ENCODE data around the gene ZBTB44.

ZBTB44 gene

DNA sequence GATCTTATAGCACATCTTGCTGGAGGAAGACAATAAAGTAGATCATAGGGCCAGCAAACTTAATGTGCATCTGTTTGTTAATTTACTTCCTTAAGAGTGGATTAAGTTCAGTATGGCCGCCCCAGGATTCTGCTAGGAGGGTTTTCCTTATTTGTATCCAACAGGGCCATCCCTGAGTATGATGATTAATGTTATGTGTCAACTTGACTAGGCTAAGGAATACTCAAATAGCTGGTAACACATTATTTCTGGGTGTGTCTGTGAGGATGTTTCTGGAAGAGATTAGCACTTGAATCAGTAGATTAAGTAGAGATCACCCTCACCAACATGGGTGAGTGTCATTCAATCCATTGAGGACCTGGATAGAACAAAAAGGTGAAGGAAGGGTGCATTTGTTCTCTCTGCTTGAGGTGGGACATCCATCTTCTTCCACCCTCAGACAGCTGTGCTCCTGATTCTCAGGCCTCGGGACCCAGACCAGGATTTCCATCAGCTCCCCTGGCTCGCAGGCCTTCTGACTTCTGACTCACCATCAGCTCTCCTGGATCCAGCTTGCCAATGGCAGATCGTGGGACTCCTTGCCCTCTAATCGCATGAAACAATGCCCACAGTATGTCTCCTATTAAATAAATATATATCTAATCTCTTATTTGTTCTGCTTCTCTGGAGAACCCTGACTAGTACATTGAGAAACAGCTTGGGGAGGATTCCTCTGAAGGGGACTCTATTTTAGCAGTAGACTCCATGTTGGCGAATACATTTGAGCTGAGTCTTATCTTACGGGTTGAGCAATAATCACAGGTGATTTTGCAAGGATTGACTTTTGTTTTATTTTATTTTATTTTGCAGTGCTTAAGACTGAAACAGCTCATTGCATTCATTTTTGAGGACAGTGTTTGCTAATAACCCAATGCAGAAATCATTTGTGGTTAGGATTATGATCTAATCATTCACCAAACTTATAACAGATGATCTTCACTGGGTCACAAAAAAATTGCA lies 9.0 kb upstream of the ZBTB44 start:
- no peak overlapping the region for H3K27ac Mint-ChIP-seq
- no peak overlapping the region for H3K4me3 Mint-ChIP-seq
- H3K27me3 Mint-ChIP-seq: no peaks in the 10 kb centered on the region
- DNase-seq (no peak), ATAC-seq (replicated peaks) (no peak)
- H3K36me3 Mint-ChIP-seq: peaks cover 8 to 9% of the 10 kb centered on the region in 2 donors
- H3K4me1 Mint-ChIP-seq: no peaks in the 10 kb centered on the region
- peaks cover 9 to 11% of the 10 kb centered on the region in 2 donors for H3K9me3 Mint-ChIP-seq

DNA sequence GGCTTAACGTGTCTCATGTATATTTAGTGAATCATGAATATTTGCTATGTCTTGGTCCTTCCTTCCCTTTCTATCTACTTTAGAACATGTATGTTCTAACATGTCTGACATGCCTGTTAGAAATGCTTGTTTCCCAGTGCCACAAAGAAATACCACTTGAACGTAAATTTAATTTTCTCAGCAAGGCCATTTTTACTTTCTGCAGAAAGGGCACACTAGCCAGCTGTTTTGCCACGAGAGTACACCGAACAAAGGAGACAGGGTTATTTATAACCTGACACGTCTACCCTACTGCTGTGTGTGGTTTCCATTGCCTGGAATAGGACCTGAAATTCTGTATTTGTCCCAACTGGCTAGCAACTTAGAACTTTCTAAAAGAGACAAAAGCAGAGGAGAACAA lies 7.4 kb upstream of the ZBTB44 start:
- DNase-seq (no peak), ATAC-seq (replicated peaks) (no peak)
- H3K4me1 Mint-ChIP-seq: no peaks in the 10 kb centered on the region

DNA sequence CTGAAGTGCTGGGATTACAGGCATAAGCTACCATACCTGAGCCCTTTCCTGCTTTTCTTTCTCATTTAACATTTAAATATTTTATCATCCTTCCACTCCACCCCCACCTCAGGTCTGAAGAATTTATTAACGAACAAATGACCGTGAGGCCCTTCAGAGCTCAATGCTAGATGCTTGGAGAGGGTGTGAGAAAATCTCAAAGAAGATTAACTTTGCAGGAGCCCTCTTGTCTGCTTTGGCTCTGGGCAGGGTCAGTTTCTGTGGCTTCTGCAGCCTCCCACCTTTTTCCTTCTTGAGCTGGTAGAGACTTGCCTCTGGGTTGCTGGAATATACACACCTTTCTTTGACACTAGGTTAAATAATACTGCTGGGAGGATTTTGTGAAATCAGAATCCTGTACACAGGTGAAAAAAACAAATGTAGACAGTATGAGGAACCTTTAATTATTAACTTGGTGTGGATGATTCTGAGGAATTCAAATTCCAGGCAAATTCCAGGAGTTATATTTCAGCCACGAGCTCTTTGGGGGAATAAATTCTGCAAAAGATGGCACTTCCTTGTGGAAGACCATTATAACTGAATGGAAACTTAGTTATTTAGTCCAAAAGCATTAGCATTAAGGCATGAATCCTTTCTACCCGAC lies 3.4 kb upstream of the ZBTB44 start:
- no peaks in the 10 kb centered on the region for H3K36me3 Mint-ChIP-seq
- DNase-seq (no peak), ATAC-seq (replicated peaks) (no peak)
- H3K27ac Mint-ChIP-seq: no peak overlapping the region
- H3K27me3 Mint-ChIP-seq: no peaks in the 10 kb centered on the region
- peaks cover 6 to 12% of the 10 kb centered on the region in 2 donors for H3K4me1 Mint-ChIP-seq
- no peak overlapping the region for H3K4me3 Mint-ChIP-seq
- peaks cover 8 to 9% of the 10 kb centered on the region in 2 donors for H3K9me3 Mint-ChIP-seq

More for the DNA sequence above, 7.4 kb upstream of the ZBTB44 start:
- no peak overlapping the region for H3K27ac Mint-ChIP-seq
- no peaks in the 10 kb centered on the region for H3K36me3 Mint-ChIP-seq
- no peak overlapping the region for H3K4me3 Mint-ChIP-seq
- no peaks in the 10 kb centered on the region for H3K27me3 Mint-ChIP-seq
- H3K9me3 Mint-ChIP-seq: peaks cover 8 to 9% of the 10 kb centered on the region in 2 donors

DNA sequence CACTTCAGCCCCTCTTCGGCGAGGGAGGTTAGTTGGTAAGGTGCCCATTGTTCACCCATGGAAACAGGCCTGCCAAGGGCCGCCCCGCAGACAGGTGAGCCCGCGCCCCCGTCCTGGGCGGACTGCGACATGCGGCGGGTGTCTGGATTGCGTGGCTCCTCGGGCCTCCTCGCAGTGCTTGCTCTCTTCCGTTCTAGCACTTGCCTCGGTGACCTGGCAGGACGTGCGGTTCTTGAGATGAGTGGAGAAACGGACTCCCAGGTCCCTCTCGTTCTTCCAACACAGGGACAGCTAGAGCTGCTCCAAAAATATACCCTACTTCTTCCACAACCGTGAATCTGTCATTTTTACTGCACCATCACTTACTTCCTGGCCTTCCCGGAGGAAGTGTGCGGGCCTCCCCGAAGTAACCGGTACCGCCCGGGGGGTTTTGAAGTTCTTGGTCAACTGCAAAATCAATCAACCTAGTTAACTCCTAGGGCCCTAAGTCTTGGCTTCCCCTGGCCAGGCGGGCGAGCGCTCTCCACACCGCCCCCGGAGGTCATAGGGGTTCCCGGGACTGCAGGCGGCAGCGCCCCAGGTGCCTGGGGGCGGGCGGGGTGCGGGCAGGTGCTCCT lies 745 bp upstream of the ZBTB44 start:
- H3K4me3 Mint-ChIP-seq: peak overlapping the region; percentile 90 to 95
- peaks cover 12 to 31% of the 10 kb centered on the region in 2 donors for H3K4me1 Mint-ChIP-seq
- peak; percentile 29 to 45 for ATAC-seq (replicated peaks)
- no peaks in the 10 kb centered on the region for H3K27me3 Mint-ChIP-seq
- no peaks in the 10 kb centered on the region for H3K36me3 Mint-ChIP-seq
- H3K9me3 Mint-ChIP-seq: peaks cover 0 to 1% of the 10 kb centered on the region in 2 donors
- peak; percentile 35 for DNase-seq
- peak overlapping the region; percentile 97 for H3K27ac Mint-ChIP-seq

DNA sequence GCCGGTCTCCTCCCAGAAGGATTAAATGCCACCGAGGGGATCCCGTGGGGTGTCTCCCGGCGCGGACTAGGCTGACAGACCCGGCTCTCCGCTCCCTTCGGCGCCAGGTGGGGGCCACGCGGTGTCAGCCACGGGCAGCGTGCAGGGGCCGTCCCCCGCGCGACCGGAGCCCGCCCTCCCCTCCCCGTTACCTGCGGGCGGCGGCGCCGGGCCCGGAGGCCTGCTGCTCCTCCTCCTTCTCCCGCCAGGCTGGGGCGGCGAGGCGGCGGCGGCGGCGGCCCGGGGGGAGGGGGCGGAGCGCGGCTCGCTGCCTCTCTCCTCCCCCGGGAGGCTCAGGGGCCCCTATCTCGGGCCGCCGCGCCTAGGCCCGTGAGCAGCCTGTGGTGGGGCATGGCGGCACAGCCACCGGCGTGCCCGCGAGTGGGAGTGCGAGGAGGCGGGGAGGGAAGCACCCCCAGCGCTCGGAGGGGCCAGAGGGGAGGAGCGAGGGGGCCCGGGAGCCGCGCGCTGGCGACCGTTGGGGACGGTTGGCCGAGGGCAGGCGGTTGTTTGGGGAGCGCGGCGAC lies 450 bp downstream of the ZBTB44 start:
- Mint-ChIP-seq H3K4me1 (peaks cover 12 to 34% of the 10 kb centered on the region in 2 donors), H3K27ac (peak overlapping the region; percentile 97), H3K27me3 (no peaks in the 10 kb centered on the region), H3K9me3 (no peaks in the 10 kb centered on the region), H3K4me3 (peak overlapping the region; percentile 90 to 95), H3K36me3 (peaks cover 0 to 2% of the 10 kb centered on the region in 2 donors)
- DNase-seq (peak; percentile 51), ATAC-seq (replicated peaks) (peak; percentile 67 to 68)

DNA sequence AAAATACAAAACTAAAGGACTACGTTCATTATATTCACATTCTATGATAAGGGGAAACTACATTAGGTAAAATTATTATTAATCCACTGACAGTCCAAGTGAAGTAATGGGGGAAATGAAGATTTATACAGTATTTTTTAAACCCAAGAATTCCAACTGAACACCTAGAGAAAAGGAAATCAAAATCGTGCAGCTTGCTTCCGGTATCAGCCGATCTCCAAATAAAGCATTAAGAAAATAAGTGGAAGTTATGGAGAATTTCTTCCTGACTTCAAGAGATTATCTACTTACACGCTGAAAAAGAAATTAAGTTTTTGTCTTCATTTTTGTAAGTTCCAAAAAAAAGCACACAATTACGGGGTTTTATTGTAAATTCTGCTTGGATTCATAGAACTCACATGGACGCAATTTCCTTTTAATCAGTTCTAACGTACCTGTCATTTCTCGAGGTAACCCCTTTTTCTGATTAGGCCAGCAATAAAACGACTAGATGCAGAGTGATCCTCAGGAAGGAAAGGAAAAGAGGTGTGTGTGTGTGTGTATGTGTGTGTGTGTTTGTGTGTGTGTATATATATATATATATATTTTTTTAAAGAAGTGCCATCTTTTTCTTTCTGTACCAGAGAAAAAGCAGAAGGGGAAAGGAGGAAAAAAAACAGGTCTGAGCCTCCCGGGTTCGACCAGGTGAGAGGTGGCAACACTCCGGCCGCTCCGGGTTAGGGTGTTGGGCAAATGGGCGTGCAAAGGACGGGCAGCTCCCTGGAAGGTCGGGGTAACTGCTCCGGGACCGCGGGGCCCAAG lies 1.1 kb downstream of the ZBTB44 start:
- peaks cover 17 to 40% of the 10 kb centered on the region in 2 donors for H3K4me1 Mint-ChIP-seq
- H3K36me3 Mint-ChIP-seq: peaks cover 0 to 5% of the 10 kb centered on the region in 2 donors
- peak overlapping the region; percentile 94 for H3K27ac Mint-ChIP-seq
- peak overlapping the region; percentile 90 for H3K4me3 Mint-ChIP-seq
- no peak for ATAC-seq (replicated peaks)
- H3K9me3 Mint-ChIP-seq: no peaks in the 10 kb centered on the region
- no peak for DNase-seq
- H3K27me3 Mint-ChIP-seq: no peaks in the 10 kb centered on the region

DNA sequence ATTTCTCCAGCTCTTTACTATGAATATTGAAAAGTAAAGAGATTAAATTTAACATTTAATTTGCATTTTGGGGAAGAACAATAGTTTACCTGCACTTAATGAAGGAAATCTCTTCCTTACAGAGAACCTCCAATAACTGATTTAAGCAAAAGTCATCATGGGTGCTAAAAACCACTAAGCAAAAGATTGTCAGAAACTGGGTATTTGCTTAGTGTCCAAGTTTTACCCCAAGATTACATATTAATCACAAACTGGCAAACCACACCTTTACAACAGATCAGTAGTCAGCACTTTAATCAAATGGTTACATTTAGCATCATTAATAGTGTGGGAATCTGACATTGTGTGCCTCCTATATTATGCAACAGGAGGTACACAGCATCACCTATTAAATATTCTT lies 2.7 kb downstream of the ZBTB44 start:
- no peak overlapping the region for H3K4me3 Mint-ChIP-seq
- no peaks in the 10 kb centered on the region for H3K9me3 Mint-ChIP-seq
- DNase-seq (no peak), ATAC-seq (replicated peaks) (no peak)
- H3K27me3 Mint-ChIP-seq: no peaks in the 10 kb centered on the region
- no peak overlapping the region for H3K27ac Mint-ChIP-seq
- H3K4me1 Mint-ChIP-seq: peaks cover 18 to 41% of the 10 kb centered on the region in 2 donors
- peaks cover 2 to 10% of the 10 kb centered on the region in 2 donors for H3K36me3 Mint-ChIP-seq

DNA sequence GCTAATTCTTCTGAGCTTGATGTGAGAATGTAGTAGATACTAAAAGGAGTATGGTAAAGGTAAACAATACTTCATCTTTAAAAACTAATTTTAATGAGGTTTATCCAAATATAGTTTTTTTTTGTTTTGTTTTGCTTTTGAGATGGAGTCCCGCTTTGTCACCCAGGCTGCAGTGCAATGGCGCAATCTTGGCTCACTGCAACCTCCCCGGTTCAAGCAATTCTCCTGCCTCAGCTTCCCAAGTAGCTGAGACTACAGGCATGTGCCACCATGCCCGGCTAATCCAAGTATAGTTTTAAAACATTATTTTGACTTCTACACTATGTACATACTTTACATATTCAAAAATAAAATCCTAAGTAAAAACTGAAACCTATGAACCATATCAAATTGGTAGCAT lies 4.1 kb downstream of the ZBTB44 start:
- H3K27ac Mint-ChIP-seq: no peak overlapping the region
- H3K36me3 Mint-ChIP-seq: peaks cover 11 to 18% of the 10 kb centered on the region in 2 donors
- peaks cover 19 to 45% of the 10 kb centered on the region in 2 donors for H3K4me1 Mint-ChIP-seq
- no peak for ATAC-seq (replicated peaks)
- H3K27me3 Mint-ChIP-seq: no peaks in the 10 kb centered on the region
- no peak for DNase-seq
- no peak overlapping the region for H3K4me3 Mint-ChIP-seq
- H3K9me3 Mint-ChIP-seq: no peaks in the 10 kb centered on the region

DNA sequence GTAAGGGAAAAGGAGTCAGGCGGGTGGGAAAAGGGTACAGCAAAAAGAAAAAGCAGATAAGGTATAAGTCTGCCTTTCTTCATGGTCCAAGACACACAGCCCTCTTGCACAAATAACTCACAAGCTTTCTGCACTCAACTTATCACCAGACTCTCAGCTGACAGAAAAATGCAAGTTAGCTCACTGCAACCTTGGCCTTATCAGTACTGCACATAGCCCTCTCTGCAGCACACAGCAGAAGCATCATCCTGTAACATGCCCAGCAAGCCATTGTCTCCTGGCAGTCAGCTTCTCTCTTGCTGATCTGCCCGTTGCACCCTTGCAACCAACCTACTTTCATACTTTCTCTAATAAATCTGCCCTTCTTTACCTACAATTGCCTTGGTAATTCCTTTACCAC lies 5.8 kb downstream of the ZBTB44 start:
- no peak for DNase-seq
- H3K36me3 Mint-ChIP-seq: peaks cover 21 to 28% of the 10 kb centered on the region in 2 donors

DNA sequence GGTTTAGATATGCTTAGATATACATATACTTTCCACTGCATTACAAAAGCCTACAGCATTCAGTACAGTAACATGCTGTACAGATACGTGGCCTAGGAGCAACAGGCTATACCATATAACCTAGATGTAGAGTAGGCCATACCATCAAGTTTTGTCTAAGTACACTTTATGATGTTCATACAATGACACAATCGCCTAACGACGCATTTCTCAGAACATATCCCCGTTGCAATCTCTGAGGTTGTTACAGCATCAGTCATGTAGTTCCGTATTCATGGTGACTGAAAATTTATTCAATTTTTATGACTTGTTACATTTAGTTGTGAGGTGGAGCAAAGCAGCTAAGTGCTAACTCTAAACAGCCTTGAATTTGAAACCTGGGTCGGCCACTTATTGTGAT lies 6.7 kb downstream of the ZBTB44 start:
- H3K4me1 Mint-ChIP-seq: peaks cover 26 to 45% of the 10 kb centered on the region in 2 donors
- no peak overlapping the region for H3K27ac Mint-ChIP-seq
- peaks cover 21 to 28% of the 10 kb centered on the region in 2 donors for H3K36me3 Mint-ChIP-seq
- peaks cover 8 to 9% of the 10 kb centered on the region in 2 donors for H3K9me3 Mint-ChIP-seq
- DNase-seq (no peak), ATAC-seq (replicated peaks) (no peak)
- H3K4me3 Mint-ChIP-seq: no peak overlapping the region
- no peaks in the 10 kb centered on the region for H3K27me3 Mint-ChIP-seq

More for the DNA sequence above, 5.8 kb downstream of the ZBTB44 start:
- ATAC-seq (replicated peaks): no peak
- peaks cover 26 to 50% of the 10 kb centered on the region in 2 donors for H3K4me1 Mint-ChIP-seq
- peaks cover 8 to 9% of the 10 kb centered on the region in 2 donors for H3K9me3 Mint-ChIP-seq
- H3K4me3 Mint-ChIP-seq: no peak overlapping the region
- H3K27ac Mint-ChIP-seq: no peak overlapping the region
- H3K27me3 Mint-ChIP-seq: no peaks in the 10 kb centered on the region

DNA sequence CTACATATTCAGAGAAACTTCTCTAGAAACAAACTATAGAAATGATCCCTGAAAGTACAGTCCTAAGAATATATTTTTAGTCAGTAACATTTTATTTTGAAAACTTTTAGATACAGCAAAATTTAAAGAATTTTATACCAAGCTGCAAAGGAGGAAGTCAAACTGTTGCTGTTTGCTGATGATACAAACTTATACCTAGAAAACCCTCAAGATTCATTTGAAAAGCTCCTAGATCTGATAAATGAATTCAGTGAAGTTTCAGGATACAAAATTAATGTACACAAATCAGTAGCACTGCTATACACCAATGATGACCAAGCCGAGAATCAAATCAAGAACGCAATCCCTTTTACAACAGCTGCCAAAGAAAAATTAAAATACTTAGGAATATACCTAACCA lies 10.1 kb downstream of the ZBTB44 start:
- H3K36me3 Mint-ChIP-seq: peaks cover 28 to 44% of the 10 kb centered on the region in 2 donors
- no peak overlapping the region for H3K27ac Mint-ChIP-seq
- peaks cover 42 to 58% of the 10 kb centered on the region in 2 donors for H3K4me1 Mint-ChIP-seq
- DNase-seq (no peak), ATAC-seq (replicated peaks) (no peak)
- H3K27me3 Mint-ChIP-seq: no peaks in the 10 kb centered on the region
- H3K9me3 Mint-ChIP-seq: peaks cover 8 to 10% of the 10 kb centered on the region in 2 donors
- no peak overlapping the region for H3K4me3 Mint-ChIP-seq

DNA sequence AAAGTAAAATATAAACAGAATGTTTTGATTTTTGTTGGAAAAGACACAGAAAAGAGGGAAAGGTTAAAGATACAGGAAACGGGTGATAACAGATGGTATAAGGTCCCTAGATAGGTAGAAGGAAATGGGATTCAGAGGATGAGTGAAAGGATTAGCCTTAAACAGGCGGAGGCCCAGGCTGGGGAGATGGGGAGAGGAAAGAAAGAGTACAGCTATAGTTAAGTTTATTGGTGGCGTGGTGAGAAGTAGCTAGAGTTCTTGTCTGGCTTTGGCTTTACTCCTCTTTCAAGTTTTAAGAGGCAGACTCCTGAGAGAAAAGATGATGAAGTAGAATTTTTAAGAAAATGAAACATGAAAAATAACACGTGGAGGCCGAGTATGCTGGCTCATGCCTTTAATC lies 13.7 kb downstream of the ZBTB44 start:
- ATAC-seq (replicated peaks) (peak; percentile 12 to 20), DNase-seq (no peak)
- Mint-ChIP-seq H3K27ac (peak overlapping the region; percentile 2), H3K9me3 (peaks cover 8 to 10% of the 10 kb centered on the region in 2 donors), H3K36me3 (peaks cover 18 to 31% of the 10 kb centered on the region in 2 donors), H3K27me3 (no peaks in the 10 kb centered on the region), H3K4me1 (peaks cover 39 to 55% of the 10 kb centered on the region in 2 donors), H3K4me3 (no peak overlapping the region)

DNA sequence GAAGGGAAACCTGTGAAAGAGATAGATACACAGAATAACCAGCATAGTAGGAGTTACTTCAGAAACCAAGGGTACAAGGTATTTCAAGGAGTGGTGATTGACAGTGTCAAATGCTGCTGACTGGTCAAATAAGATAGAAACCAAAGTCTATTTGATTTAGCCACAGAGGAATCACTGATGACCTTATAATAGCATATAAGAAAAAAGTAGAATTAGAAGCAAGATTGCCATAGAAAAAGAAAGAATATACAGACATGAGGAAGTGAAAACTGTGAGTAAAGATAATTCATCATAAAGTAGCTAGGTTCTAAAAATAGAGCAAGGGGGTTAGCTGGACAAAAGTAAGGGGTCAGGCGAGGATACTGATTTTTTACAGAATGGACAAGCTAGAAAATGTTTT lies 14.2 kb downstream of the ZBTB44 start:
- Mint-ChIP-seq H3K9me3 (peaks cover 8 to 10% of the 10 kb centered on the region in 2 donors), H3K36me3 (peaks cover 16 to 29% of the 10 kb centered on the region in 2 donors), H3K27me3 (no peaks in the 10 kb centered on the region), H3K27ac (peak overlapping the region; percentile 48), H3K4me3 (peak overlapping the region; percentile 29 to 42), H3K4me1 (peaks cover 39 to 54% of the 10 kb centered on the region in 2 donors)
- DNase-seq (no peak), ATAC-seq (replicated peaks) (peak; percentile 71 to 73)

Measured in stimulated activated naive B cell treated with anti-CD40 and anti-IgM and Interleukin-4, amounts not matched to agents 10 μg/mL and 1 μg/mL and 100 μg/mL, for 72 hours (primary cell).